Effector memory CD8-positive, alpha-beta T cell (primary cell): ENCODE data around the gene SMIM8.

Source experiments
- ATAC-seq: fragments of 150-1000 bp; cut with Tn5 transposase; replicated peaks from 2 replicates; pipeline ENCODE4 v1.10.0; 2021; ENCODE audit warnings: mild to moderate bottlenecking, moderate library complexity
- DNase-seq, 3 experiments: peaks; one replicate each; pipeline ENCODE4 v3.0.0; 2021
- H3K27ac Mint-ChIP-seq, 2 donors: one replicate each; pipeline ENCODE4 v1.8.0; 2022; ENCODE audit warnings: mild to moderate bottlenecking in 2 of 2, mixed read lengths in 2 of 2, moderate library complexity in 2 of 2
- H3K27me3 Mint-ChIP-seq, 2 donors: one replicate each; pipeline ENCODE4 v1.8.0; 2022; ENCODE audit warnings: mixed read lengths in 2 of 2
- H3K36me3 Mint-ChIP-seq: one replicate; pipeline ENCODE4 v1.8.0; 2022; ENCODE audit warnings: mild to moderate bottlenecking, moderate library complexity, mixed read lengths; ENCODE audit not compliant: insufficient read depth
- H3K4me1 Mint-ChIP-seq, 2 donors: one replicate each; pipeline ENCODE4 v1.8.0; 2022; ENCODE audit warnings: low read depth in 2 of 2, mixed read lengths in 2 of 2
- H3K4me3 Mint-ChIP-seq, 2 donors: one replicate each; pipeline ENCODE4 v1.8.0; 2022; ENCODE audit warnings: mild to moderate bottlenecking in 2 of 2, mixed read lengths in 2 of 2, moderate library complexity in 2 of 2
- H3K9me3 Mint-ChIP-seq, 2 donors: one replicate each; pipeline ENCODE4 v1.8.0; 2022; ENCODE audit warnings: mixed read lengths in 2 of 2

SMIM8 gene

DNA sequence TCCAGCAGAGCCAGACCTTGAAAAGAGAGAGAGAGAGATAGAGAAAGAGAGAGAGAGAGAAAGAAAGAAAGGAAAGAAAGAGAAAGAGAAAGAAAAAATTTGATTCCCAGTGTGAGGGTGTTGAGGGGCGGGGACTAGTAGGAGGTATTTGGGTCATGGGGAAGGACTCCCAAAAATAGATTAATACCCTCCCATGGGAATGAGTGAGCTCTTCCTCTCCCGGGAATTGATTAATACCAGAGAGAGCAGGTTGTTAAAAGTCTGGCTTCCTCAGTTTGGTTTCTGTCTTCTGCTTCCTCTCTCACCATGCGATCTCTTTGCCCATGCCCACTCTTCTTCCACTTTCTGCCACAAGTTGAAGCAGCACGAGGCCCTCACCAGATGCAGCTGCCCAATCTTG, 56.6 kb downstream of the SMIM8 start:
- no peaks in the 10 kb centered on the region for H3K27me3 Mint-ChIP-seq
- no peaks in the 10 kb centered on the region for H3K4me1 Mint-ChIP-seq
- no peak overlapping the region for H3K4me3 Mint-ChIP-seq
- ATAC-seq (no peak), DNase-seq (no peak)
- H3K27ac Mint-ChIP-seq = no peak overlapping the region
- H3K9me3 Mint-ChIP-seq = no peaks in the 10 kb centered on the region
- H3K36me3 Mint-ChIP-seq = peaks cover 3% of the 10 kb centered on the region

GRCh38 chr6:87382861-87383260, 60.5 kb downstream of the SMIM8 start:
- peaks cover 3% of the 10 kb centered on the region for H3K36me3 Mint-ChIP-seq
- no peak overlapping the region for H3K27ac Mint-ChIP-seq
- H3K9me3 Mint-ChIP-seq = no peaks in the 10 kb centered on the region
- H3K27me3 Mint-ChIP-seq = no peaks in the 10 kb centered on the region
- no peak overlapping the region for H3K4me3 Mint-ChIP-seq
- DNase-seq (no peak), ATAC-seq (no peak)
- no peaks in the 10 kb centered on the region for H3K4me1 Mint-ChIP-seq

DNA sequence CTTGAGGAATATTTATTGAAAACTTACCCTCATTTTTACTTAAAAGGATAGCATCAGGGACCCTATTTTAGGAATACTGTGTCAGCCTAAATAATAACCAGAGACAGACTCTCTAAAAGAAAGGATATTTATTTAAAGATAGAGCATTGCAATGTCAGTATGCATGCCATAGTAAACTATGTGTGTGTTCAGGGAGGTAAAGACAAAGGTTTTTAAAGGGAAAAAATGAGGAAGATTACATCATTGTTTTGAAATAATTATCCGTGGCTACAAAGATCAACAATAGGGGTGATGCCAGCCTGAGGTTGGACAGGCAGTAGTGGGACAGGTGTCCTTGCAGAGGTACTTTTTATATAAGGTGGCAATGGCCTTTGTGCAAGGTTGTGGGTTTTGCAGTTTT, 61.6 kb downstream of the SMIM8 start:
- Mint-ChIP-seq H3K27ac (no peak overlapping the region), H3K4me1 (no peaks in the 10 kb centered on the region), H3K9me3 (no peaks in the 10 kb centered on the region), H3K4me3 (no peak overlapping the region), H3K36me3 (no peaks in the 10 kb centered on the region), H3K27me3 (no peaks in the 10 kb centered on the region)
- ATAC-seq = no peak
- DNase-seq = no peak

GRCh38 chr6:87384449-87384848, 62.1 kb downstream of the SMIM8 start:
- Mint-ChIP-seq H3K36me3 (no peaks in the 10 kb centered on the region), H3K4me1 (no peaks in the 10 kb centered on the region), H3K27me3 (no peaks in the 10 kb centered on the region), H3K9me3 (no peaks in the 10 kb centered on the region), H3K27ac (no peak overlapping the region), H3K4me3 (no peak overlapping the region)
- ATAC-seq (no peak), DNase-seq (no peak)

GRCh38 chr6:87391334-87391733, 68.9 kb downstream of the SMIM8 start:
- no peak overlapping the region for H3K4me3 Mint-ChIP-seq
- DNase-seq (no peak), ATAC-seq (no peak)

More at GRCh38 chr6:87391334-87391733, 68.9 kb downstream of the SMIM8 start:
- Mint-ChIP-seq H3K36me3 (no peaks in the 10 kb centered on the region), H3K9me3 (no peaks in the 10 kb centered on the region), H3K27me3 (no peaks in the 10 kb centered on the region), H3K4me1 (peaks cover 0 to 4% of the 10 kb centered on the region in 2 donors), H3K27ac (no peak overlapping the region)
